GM18951 (cell line): ENCODE measurements around the gene RCBTB2.
"Not testable (repeated sequence)": the region's sequence is repeated elsewhere in the genome, so short reads cannot be mapped to it uniquely, and the experiment has no call there.

Source experiments
- POLR2A ChIP-seq: IDR thresholded peaks from 4 replicates; pipeline ENCODE4 v1.6.1; 2011; ENCODE audit warnings: mild to moderate bottlenecking; ENCODE audit not compliant: insufficient read length, insufficient read depth; ENCODE audit errors: extremely low read depth
- in situ Hi-C: fragments of 300-500 bp; cut with MboI; formaldehyde crosslinking; loops from one replicate; pipeline ENCODE4 v1.12.0; 2022; ENCODE audit warnings: low sequenced_read_pairs, mixed read lengths, inconsistent platforms; ENCODE audit not compliant: unreplicated experiment

Gene RCBTB2

DNA sequence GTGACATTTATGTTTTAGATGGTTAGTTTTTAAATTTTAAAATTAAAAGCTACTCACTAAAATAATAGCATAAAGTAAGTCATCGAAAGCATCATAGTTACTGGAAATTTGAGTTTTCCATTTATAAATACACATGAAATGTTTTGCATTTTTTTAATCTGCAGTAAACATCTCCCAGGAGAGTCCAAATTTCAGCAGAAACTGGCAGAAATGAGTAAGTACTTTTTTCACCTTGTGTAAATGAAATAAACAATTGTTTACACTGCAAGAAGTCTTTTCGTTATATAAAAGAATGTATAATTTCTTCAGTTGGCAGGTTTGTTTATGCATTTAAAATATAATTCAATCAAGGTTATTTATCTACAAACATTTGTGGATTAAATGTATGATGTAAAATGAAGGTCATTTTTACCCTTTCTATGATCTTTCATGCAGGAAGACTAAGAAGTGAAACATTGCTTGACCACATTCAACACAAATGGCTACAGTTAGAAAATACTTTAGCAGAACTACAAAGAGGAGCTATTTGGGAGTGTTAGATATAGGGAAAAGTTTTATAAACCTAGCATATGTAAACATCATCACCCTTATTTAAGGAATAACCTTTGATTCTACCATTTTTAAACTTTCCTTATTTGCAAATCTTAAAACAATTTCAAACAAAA lies 55.6 kb downstream of the RCBTB2 start:
- TF ChIP-seq POLR2A, result no peak
- in situ Hi-C loops, result no loop called here

DNA sequence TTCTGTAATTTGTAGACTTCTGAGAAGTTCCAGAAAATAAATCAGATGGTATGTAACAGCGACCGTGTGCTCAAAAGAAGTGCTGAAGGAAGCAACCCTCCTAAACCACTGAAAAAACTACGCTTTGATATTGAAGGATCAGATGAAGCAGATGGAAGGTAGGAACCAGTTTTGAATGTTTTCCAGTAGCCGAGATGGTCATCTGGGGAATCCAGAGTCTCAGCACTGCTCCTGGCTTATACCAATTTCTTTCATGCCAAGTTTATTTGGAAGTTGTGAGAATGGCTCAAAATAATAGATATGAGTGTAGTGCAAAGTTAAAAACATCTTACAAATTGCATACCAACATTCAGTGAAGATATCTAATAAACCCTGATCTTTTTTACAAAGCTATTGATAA lies 56.2 kb downstream of the RCBTB2 start:
- in situ Hi-C loops, result no loop called here
- no peak for TF ChIP-seq POLR2A

DNA sequence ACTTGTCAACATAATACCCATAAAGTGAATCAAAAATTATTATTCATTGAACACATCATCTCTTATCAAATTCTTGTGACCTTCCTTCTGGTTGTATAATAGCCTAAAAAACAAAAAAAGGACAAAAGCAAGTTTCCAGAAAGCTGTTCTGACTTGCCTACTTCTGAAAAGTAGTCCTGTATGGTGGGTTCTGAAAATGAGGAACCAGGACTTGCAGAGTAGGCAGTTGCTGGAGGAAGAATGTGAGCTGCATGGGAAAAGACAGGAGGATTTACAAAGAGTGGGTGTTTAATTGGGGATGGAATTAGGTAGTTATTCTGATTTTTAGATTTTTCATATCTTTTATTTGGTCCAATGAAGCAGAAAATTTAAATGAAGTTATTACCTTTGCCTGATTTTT lies 56.7 kb downstream of the RCBTB2 start:
- no peak for TF ChIP-seq POLR2A
- in situ Hi-C loops, result no loop called here

GRCh38 chr13:48475230-48475629 lies 57.6 kb downstream of the RCBTB2 start:
- in situ Hi-C loops, result no loop called here
- TF ChIP-seq POLR2A, result no peak

- in situ Hi-C loops, result no loop called here
- no peak for TF ChIP-seq POLR2A
These were observed 75.2 kb downstream of the RCBTB2 start for GRCh38 chr13:48457578-48458242.

DNA sequence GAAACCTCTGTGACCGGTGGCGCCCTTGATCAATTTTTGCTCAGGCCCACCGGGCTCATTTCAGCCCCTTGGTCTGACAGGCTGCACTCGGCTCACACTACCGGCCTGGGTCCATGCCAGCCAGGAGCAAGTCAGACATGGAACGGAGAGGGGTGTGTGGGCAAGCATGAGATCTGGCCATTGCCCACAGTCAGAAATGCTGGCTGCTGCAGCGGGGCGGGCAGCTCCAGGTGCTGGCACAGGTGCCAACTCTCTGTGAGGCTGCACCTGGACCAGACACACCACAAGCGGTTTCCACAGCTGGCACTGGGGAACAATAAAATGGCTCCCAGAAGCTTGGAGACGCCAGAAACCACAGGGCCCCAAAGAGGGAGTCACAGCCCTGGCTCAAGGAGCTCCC lies 76.3 kb downstream of the RCBTB2 start:
- TF ChIP-seq POLR2A, result no peak
- in situ Hi-C loops, result no loop called here

DNA sequence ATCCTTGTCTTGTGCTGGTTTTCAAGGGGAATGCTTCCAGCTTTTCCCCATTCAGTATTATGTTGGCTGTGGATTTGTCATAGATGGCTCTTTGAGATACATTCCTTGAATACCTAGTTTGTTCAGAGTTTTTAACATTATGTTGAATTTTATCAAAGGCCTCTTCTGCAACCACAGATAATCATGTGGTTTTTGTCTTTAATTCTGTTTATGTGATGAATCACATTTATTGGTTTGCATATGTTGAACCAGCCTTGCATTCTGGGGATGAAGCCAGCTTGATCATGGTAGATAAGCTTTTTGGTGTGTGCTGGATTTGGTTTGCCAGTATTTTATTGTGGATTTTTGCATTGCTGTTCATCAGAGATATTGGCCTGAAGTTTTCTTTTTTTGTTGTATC lies 81.7 kb downstream of the RCBTB2 start:
- in situ Hi-C loops, result not testable (repeated sequence)

GRCh38 chr13:48449656-48450055 lies 83.2 kb downstream of the RCBTB2 start:
- in situ Hi-C loops, result no loop called here
- TF ChIP-seq POLR2A, result no peak

DNA sequence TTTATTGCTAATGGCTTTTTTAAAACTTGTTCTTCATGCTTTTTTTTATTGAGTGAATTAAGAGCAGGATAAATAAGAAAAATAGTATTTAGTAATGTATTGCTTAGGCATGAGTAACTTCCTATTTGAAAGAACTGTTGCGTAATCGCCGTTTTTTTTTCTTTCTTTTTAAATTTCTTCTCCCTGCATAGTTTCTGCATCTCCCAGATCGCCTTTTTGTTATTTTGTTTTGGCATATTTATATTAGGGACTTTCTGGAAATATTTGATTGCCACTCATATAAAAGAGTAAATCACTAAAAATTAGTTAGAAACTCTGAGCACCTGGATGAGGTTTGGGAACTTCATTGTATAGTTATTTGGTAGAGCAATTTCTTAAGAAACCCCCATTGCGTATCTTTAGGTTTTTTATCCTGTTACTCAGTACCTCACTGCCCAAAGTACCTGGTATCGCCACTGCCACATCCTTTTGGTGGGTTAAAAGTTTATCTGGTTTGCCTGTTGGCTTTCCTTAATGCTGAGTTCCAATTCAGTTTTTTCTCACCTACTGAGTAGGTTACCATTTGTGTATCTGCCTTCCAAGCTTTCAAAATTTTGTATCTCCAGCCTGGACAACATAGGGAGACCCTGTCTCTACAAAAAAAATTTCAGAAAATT lies 83.8 kb downstream of the RCBTB2 start:
- no peak for TF ChIP-seq POLR2A
- in situ Hi-C loops, result no loop called here

- in situ Hi-C loops, result no loop called here
- TF ChIP-seq POLR2A, result no peak
These were observed 84.5 kb downstream of the RCBTB2 start for GRCh38 chr13:48448285-48448958.

GRCh38 chr13:48446464-48446863 lies 86.4 kb downstream of the RCBTB2 start:
- in situ Hi-C loops, result no loop called here
- TF ChIP-seq POLR2A, result no peak

- in situ Hi-C loops, result no loop called here
- TF ChIP-seq POLR2A, result no peak
These were observed 89.3 kb downstream of the RCBTB2 start for GRCh38 chr13:48443442-48444208.
